PC-3 (cell line): Measurements from ENCODE around the gene LRRFIP1. TPM values are rescaled to one million over a fixed set of nuclear protein-coding genes. Genes with fewer than 3 reads are reported as not detected.

Experiments
- ATAC-seq: fragments of 200-7000 bp; cut with Tn5 transposase; 2 replicates; pipeline ENCODE4 v1.9.1; 2020; ENCODE audit warnings: mild to moderate bottlenecking, moderate library complexity
- BruUV-seq: library from RNA; stranded (reverse); fragments of 400-500 nt; replicated peaks from 2 replicates; lab custom pipeline; 2021; lab: Mats Ljungman, UMichigan
- CTCF ChIA-PET: fragments of 300-600 bp; sonication (Branson Sonifier 250); formaldehyde crosslinking; loops from one replicate; lab custom pipeline; 2022; ENCODE audit warnings: antibody characterized with exemption; lab: Charles Lee
- POLR2A ChIA-PET: fragments of 300-600 bp; sonication (Branson Sonifier 250); formaldehyde crosslinking; loops from one replicate; lab custom pipeline; 2022; ENCODE audit warnings: antibody characterized with exemption; ENCODE audit not compliant: unreplicated experiment; lab: Charles Lee
- DNase-seq: peaks from one replicate; pipeline ENCODE4 v3.0.0-alpha.2; 2015
- H2AFZ ChIP-seq: fragments of 300-600 bp; sonication (generic); 2 replicates; pipeline ENCODE4 v1.6.0; 2016; ENCODE audit warnings: antibody characterized with exemption, low read length
- H3F3A ChIP-seq: fragments of 300-600 bp; sonication (generic); one replicate; pipeline ENCODE4 v1.6.0; 2017; ENCODE audit warnings: antibody characterized with exemption, low read length, control low read depth, mild to moderate bottlenecking; ENCODE audit not compliant: unreplicated experiment
- H3K27ac ChIP-seq: fragments of 300-600 bp; sonication (generic); 2 replicates; pipeline ENCODE4 v1.5.1; 2016; ENCODE audit warnings: mild to moderate bottlenecking, low read length
- H3K27me3 ChIP-seq: fragments of 300-600 bp; sonication (generic); 2 replicates; pipeline ENCODE4 v1.6.1; 2016; ENCODE audit warnings: low read length, mixed read lengths
- H3K36me3 ChIP-seq: fragments of 300-600 bp; sonication (generic); 2 replicates; pipeline ENCODE4 v1.6.1; 2016; ENCODE audit warnings: low read depth, mixed run types, low read length, mixed read lengths
- H3K4me1 ChIP-seq: fragments of 300-600 bp; sonication (generic); 2 replicates; pipeline ENCODE4 v1.5.1; 2016; ENCODE audit warnings: low read length; ENCODE audit not compliant: insufficient read depth
- H3K4me2 ChIP-seq: fragments of 300-600 bp; sonication (generic); 2 replicates; pipeline ENCODE4 v1.6.0; 2016; ENCODE audit warnings: low read length
- H3K4me3 ChIP-seq: fragments of 300-600 bp; sonication (generic); 2 replicates; pipeline ENCODE4 v1.5.1; 2016; ENCODE audit warnings: mild to moderate bottlenecking, low read length, mixed read lengths
- H3K79me2 ChIP-seq: fragments of 300-600 bp; sonication (generic); 2 replicates; pipeline ENCODE4 v1.6.1; 2017; ENCODE audit warnings: low read length, mixed read lengths
- H3K9ac ChIP-seq: fragments of 300-600 bp; sonication (generic); 2 replicates; pipeline ENCODE4 v1.6.0; 2016; ENCODE audit warnings: mild to moderate bottlenecking, low read length
- H3K9me2 ChIP-seq: fragments of 300-600 bp; sonication (generic); replicated peaks from 2 replicates; pipeline ENCODE4 v1.6.1; 2016; ENCODE audit warnings: mixed run types, low read length, mixed read lengths
- H3K9me3 ChIP-seq: fragments of 300-600 bp; sonication (generic); 2 replicates; pipeline ENCODE4 v1.6.1; 2016; ENCODE audit warnings: low read length, mixed read lengths
- H4K20me1 ChIP-seq: fragments of 300-600 bp; sonication (generic); 2 replicates; pipeline ENCODE4 v1.6.1; 2016; ENCODE audit warnings: low read length, mixed read lengths
- CTCF ChIP-seq: fragments of 300-600 bp; sonication (generic); conservative IDR thresholded peaks from 2 replicates; pipeline ENCODE4 v1.5.1; 2017; ENCODE audit warnings: antibody characterized with exemption, low read depth, mild to moderate bottlenecking, low read length
- EZH2 ChIP-seq: fragments of 300-600 bp; sonication (generic); IDR thresholded peaks from one replicate; pipeline ENCODE4 v1.6.1; 2017; ENCODE audit warnings: antibody characterized with exemption, mild to moderate bottlenecking, low read length; ENCODE audit not compliant: unreplicated experiment
- EZH2phosphoT487 ChIP-seq: fragments of 300-600 bp; sonication (generic); IDR thresholded peaks from 2 replicates; pipeline ENCODE4 v1.6.1; 2018; ENCODE audit warnings: mild to moderate bottlenecking, antibody characterized with exemption, low read length, borderline replicate concordance
- intact Hi-C: fragments of 100-400 bp; cut with micrococcal nuclease; formaldehyde crosslinking; loops from 2 replicates; pipeline ENCODE4 v1.9.0; 2023
- total RNA-seq: library from RNA; depleted of rRNA; stranded (reverse); fragments of >200 nt; gene quantifications from 2 replicates; pipeline ENCODE4 v1.2.3, GENCODE V29; 2014

Gene LRRFIP1
- total RNA-seq, 1 experiment from 2014 or later: 87.8 TPM

DNA sequence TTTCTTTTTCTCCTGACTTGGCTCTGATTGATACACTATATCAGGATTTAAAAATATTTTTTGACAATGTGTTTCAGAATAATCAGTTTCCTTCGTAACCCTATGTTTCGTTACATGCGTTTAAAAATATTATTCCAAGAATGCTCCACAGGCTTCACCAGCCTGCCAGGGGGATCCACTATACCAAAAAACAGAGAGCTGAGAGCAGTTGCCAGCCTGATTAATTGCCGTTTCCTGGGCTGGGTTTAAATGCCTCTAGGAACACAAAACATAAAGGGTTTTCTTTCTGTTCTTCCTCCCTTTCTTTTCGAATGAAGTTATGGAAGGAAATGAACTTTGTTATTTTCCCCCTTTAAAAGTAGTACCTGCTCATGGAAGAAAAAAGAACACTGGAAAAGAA, 47.9 kb downstream of the LRRFIP1 start:
- ATAC-seq (no peak), DNase-seq (no peak)
- Histone ChIP-seq H3K9ac (no peak overlapping the region), H3K4me2 (peak overlapping the region; percentile 30; the same call in 1 of the 2 replicates), H3K4me1 (peaks cover 22% of the 10 kb centered on the region), H3K27me3 (no peaks in the 10 kb centered on the region), H3K79me2 (no peaks in the 10 kb centered on the region), H3K4me3 (no peak overlapping the region), H3K9me3 (no peaks in the 10 kb centered on the region), H3K36me3 (no peaks in the 10 kb centered on the region), H2AFZ (peak overlapping the region; percentile 58; the same call in 1 of the 2 replicates), H3F3A (no peaks in the 10 kb centered on the region), H4K20me1 (no peaks in the 10 kb centered on the region), H3K27ac (no peak overlapping the region), H3K9me2 (no peaks in the 10 kb centered on the region)
- ChIA-PET CTCF (interaction anchor here (0.6 to 2.2 kb wide), 4 partner anchors 10 to 70 kb away, joined by 4 to 13 read pairs (median 6); no protein-coding TSS in a partner anchor), POLR2A (no interaction called here)
- no TSS peak for BruUV-seq
- intact Hi-C loops: no loop called here
- TF ChIP-seq EZH2phosphoT487: no peak
- TF ChIP-seq CTCF: no peak
- no peak for TF ChIP-seq EZH2

DNA sequence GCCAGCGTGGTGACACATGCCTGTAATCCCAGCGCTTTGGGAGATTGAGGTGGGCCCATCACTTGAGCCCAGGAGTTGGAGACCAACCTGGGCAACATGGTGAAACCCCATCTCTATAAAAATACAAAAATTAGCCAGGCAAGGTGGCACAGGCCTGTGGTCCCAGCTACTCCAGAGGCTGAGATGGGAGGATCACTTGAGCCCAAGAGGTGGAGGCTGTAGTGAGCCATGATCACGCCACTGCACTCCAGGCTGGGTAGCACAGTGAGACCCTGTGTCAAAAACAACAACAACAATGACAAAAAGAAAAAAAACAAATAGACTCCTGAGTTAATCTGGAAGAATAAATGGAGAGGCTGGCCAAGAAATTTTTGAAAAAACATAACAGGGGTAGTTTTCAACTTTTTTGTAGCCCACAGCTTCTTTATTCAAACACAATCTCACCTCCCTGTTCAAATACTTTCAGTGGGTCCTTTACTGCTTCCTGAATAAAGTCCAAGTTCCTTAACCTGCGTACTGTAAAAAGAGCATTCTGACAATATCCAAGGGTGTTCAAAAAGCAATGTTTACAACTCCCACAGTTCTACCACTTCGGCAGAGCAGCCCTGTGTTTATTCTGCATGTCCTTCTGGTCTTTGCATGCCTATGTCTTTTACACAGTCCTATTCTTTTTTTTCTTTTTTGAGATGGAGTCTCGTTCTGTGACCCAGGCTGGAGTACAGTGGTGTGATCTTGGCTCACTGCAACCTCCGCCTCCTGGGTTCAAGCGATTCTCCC, 53.5 kb downstream of the LRRFIP1 start:
- Histone ChIP-seq H3K36me3 (no peaks in the 10 kb centered on the region), H3K4me1 (peaks cover 3% of the 10 kb centered on the region; the same call in 1 of the 2 replicates), H4K20me1 (no peaks in the 10 kb centered on the region), H3K79me2 (no peaks in the 10 kb centered on the region), H3K27me3 (no peaks in the 10 kb centered on the region), H3K9me3 (no peaks in the 10 kb centered on the region), H3F3A (no peaks in the 10 kb centered on the region), H3K4me2 (no peak overlapping the region), H3K9me2 (no peaks in the 10 kb centered on the region), H3K4me3 (no peak overlapping the region), H2AFZ (no peak overlapping the region), H3K27ac (no peak overlapping the region), H3K9ac (no peak overlapping the region)
- POLR2A ChIA-PET: no interaction called here
- no TSS peak for BruUV-seq
- ATAC-seq (no peak), DNase-seq (no peak)
- intact Hi-C loops: no loop called here
- CTCF ChIA-PET: no interaction called here
- no peak for TF ChIP-seq EZH2phosphoT487
- no peak for TF ChIP-seq EZH2
- TF ChIP-seq CTCF: no peak

GRCh38 chr2:237682151-237682550, 54.8 kb downstream of the LRRFIP1 start:
- ChIA-PET POLR2A (no interaction called here), CTCF (no interaction called here)
- no peak overlapping the region for H3K27ac ChIP-seq
- DNase-seq (no peak), ATAC-seq (no peak)
- H2AFZ ChIP-seq: no peak overlapping the region
- intact Hi-C loops: no loop called here
- peaks cover 9% of the 10 kb centered on the region for H3K4me1 ChIP-seq
- H3F3A ChIP-seq: no peaks in the 10 kb centered on the region
- no peaks in the 10 kb centered on the region for H3K36me3 ChIP-seq
- TF ChIP-seq CTCF (no peak), EZH2phosphoT487 (no peak), EZH2 (no peak)
- H3K9me2 ChIP-seq: no peaks in the 10 kb centered on the region
- no peaks in the 10 kb centered on the region for H3K27me3 ChIP-seq
- H3K9ac ChIP-seq: no peak overlapping the region
- no peaks in the 10 kb centered on the region for H3K79me2 ChIP-seq
- no TSS peak for BruUV-seq
- no peak overlapping the region for H3K4me3 ChIP-seq
- H3K9me3 ChIP-seq: no peaks in the 10 kb centered on the region
- H3K4me2 ChIP-seq: no peak overlapping the region
- H4K20me1 ChIP-seq: no peaks in the 10 kb centered on the region
